Body of pancreas (tissue), 4 donors: ENCODE results near the gene ARID1B.

Experiments used
- POLR2A ChIP-seq, 3 donors: fragments of 450-650 bp; IDR thresholded peaks; one replicate each; pipeline ENCODE4 v1.6.1; 2016; ENCODE audit warnings: antibody characterized with exemption in 3 of 3, mild to moderate bottlenecking in 2 of 3
- TF ChIP-seq, protein P1 (sequence below), 7 experiments: fragments of 450-650 bp in 4 of 7; fragments of 200-600 bp in 3 of 7; sonication (generic) in 3 of 7; IDR thresholded peaks; one replicate each; pipeline ENCODE4 v1.5.1; 2016 to 2019; ENCODE audit warnings: antibody characterized with exemption in 7 of 7

DNA sequence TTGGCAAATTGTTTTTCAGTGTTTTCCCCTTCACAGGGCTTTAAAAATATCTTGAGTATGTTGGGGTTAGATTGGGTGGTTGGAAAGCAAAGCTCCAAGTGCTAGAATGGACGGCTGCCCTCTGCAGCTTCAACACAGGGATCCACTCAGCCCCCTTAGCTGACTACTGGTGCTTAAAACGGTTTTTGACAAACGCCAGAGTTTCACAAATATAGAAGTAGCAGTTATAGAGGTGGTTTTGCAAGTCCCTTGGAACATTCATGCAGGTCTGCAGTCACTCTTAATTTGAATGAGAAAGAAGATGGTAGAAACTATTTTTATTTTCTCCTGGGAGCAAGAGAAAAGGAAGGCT is 175.9 kb downstream of the ARID1B start:
- TF ChIP-seq, protein P1, sequence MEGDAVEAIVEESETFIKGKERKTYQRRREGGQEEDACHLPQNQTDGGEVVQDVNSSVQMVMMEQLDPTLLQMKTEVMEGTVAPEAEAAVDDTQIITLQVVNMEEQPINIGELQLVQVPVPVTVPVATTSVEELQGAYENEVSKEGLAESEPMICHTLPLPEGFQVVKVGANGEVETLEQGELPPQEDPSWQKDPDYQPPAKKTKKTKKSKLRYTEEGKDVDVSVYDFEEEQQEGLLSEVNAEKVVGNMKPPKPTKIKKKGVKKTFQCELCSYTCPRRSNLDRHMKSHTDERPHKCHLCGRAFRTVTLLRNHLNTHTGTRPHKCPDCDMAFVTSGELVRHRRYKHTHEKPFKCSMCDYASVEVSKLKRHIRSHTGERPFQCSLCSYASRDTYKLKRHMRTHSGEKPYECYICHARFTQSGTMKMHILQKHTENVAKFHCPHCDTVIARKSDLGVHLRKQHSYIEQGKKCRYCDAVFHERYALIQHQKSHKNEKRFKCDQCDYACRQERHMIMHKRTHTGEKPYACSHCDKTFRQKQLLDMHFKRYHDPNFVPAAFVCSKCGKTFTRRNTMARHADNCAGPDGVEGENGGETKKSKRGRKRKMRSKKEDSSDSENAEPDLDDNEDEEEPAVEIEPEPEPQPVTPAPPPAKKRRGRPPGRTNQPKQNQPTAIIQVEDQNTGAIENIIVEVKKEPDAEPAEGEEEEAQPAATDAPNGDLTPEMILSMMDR (IDR thresholded peaks at IDR 0.05) = no peak
- no peak for TF ChIP-seq POLR2A (IDR thresholded peaks at IDR 0.05)
